ENCODE data around the gene TTLL6. TPM values are rescaled to one million over a fixed set of nuclear protein-coding genes. Genes with fewer than 3 reads are reported as not detected.
A peak's percentile ranks its signal among the peaks of the same experiment; 100 is the strongest.
"Not testable (repeated sequence)": the region's sequence is repeated elsewhere in the genome, so short reads cannot be mapped to it uniquely, and the experiment has no call there.

Gene TTLL6
- total RNA-seq, 1 experiment from 2014 or later = 0.29 TPM

GRCh38 chr17:48799069-48799723, 17.8 kb downstream of the TTLL6 start:
- Histone ChIP-seq H3K27me3 (ENCODE audit: low read length) (no peaks in the 10 kb centered on the region), H3K4me2 (ENCODE audit: low read length) (no peak overlapping the region), H2AFZ (ENCODE audit: low read length) (no peak overlapping the region), H3K9ac (ENCODE audit: low read length) (no peak overlapping the region), H3K4me1 (ENCODE audit: insufficient read depth, low read length) (peaks cover 14% of the 10 kb centered on the region), H3K9me2 (replicated peaks; ENCODE audit: low read length) (no peaks in the 10 kb centered on the region), H4K20me1 (ENCODE audit: low read length) (no peaks in the 10 kb centered on the region), H3K4me3 (ENCODE audit: low read length) (no peak overlapping the region), H3K9me3 (ENCODE audit: low read length) (no peaks in the 10 kb centered on the region), H3K79me2 (ENCODE audit: low read length) (no peaks in the 10 kb centered on the region), H3F3A (ENCODE audit: low read length, unreplicated experiment) (no peaks in the 10 kb centered on the region), H3K36me3 (ENCODE audit: low read depth, low read length) (no peaks in the 10 kb centered on the region), H3K27ac (ENCODE audit: low read length) (no peak overlapping the region)
- CTCF ChIA-PET = interaction anchor here (1.2 kb wide), 1 partner anchor 80 kb away, joined by 3 read pairs; no protein-coding TSS in a partner anchor
- BruUV-seq (replicated peaks) = no TSS peak
- TF ChIP-seq EZH2phosphoT487 (IDR thresholded peaks at IDR 0.05; ENCODE audit: borderline replicate concordance, low read length) = no peak
- no peak for TF ChIP-seq EZH2 (IDR thresholded peaks at IDR 0.05; ENCODE audit: low read length, unreplicated experiment)
- TF ChIP-seq, protein P1, sequence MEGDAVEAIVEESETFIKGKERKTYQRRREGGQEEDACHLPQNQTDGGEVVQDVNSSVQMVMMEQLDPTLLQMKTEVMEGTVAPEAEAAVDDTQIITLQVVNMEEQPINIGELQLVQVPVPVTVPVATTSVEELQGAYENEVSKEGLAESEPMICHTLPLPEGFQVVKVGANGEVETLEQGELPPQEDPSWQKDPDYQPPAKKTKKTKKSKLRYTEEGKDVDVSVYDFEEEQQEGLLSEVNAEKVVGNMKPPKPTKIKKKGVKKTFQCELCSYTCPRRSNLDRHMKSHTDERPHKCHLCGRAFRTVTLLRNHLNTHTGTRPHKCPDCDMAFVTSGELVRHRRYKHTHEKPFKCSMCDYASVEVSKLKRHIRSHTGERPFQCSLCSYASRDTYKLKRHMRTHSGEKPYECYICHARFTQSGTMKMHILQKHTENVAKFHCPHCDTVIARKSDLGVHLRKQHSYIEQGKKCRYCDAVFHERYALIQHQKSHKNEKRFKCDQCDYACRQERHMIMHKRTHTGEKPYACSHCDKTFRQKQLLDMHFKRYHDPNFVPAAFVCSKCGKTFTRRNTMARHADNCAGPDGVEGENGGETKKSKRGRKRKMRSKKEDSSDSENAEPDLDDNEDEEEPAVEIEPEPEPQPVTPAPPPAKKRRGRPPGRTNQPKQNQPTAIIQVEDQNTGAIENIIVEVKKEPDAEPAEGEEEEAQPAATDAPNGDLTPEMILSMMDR (conservative IDR thresholded peaks at IDR 0.05; ENCODE audit: low read depth, low read length) = no peak
- no peak for ATAC-seq
- POLR2A ChIA-PET (ENCODE audit: unreplicated experiment) = interaction anchor here (0.6 kb wide), 1 partner anchor 72 kb away, joined by 3 read pairs; no protein-coding TSS in a partner anchor
- no peak for DNase-seq
- intact Hi-C loops (cut with micrococcal nuclease) = no loop called here

GRCh38 chr17:48796163-48796522, 20.9 kb downstream of the TTLL6 start:
- POLR2A ChIA-PET (ENCODE audit: unreplicated experiment) = interaction anchor here (0.9 kb wide), 1 partner anchor 68 kb away, joined by 4 read pairs; the partner anchor contains the start of gene HOXB13
- ATAC-seq; H3K27ac ChIP-seq (ENCODE audit: low read length); H3K9me3 ChIP-seq (ENCODE audit: low read length); CTCF ChIA-PET; H3K4me3 ChIP-seq (ENCODE audit: low read length); DNase-seq; H3F3A ChIP-seq (ENCODE audit: low read length, unreplicated experiment); H4K20me1 ChIP-seq (ENCODE audit: low read length); H3K36me3 ChIP-seq (ENCODE audit: low read depth, low read length); H3K9ac ChIP-seq (ENCODE audit: low read length); H3K27me3 ChIP-seq (ENCODE audit: low read length); BruUV-seq (replicated peaks); intact Hi-C loops (cut with micrococcal nuclease); H3K79me2 ChIP-seq (ENCODE audit: low read length); H3K9me2 ChIP-seq (replicated peaks; ENCODE audit: low read length): not testable (repeated sequence)
- Histone ChIP-seq H2AFZ (ENCODE audit: low read length) (peak overlapping the region; percentile 64; the same call in 1 of the 2 replicates), H3K4me2 (ENCODE audit: low read length) (0 out of 2 replicates have a peak overlapping the region, but pooled peaks have one; percentile 8), H3K4me1 (ENCODE audit: insufficient read depth, low read length) (peaks cover 22% of the 10 kb centered on the region)

- Histone ChIP-seq H3K4me1 (ENCODE audit: insufficient read depth, low read length) (peaks cover 27% of the 10 kb centered on the region), H3K4me2 (ENCODE audit: low read length) (peak overlapping the region; percentile 8), H3K27ac (ENCODE audit: low read length) (no peak overlapping the region), H3K4me3 (ENCODE audit: low read length) (no peak overlapping the region), H3F3A (ENCODE audit: low read length, unreplicated experiment) (no peaks in the 10 kb centered on the region), H3K79me2 (ENCODE audit: low read length) (no peaks in the 10 kb centered on the region), H3K9me2 (replicated peaks; ENCODE audit: low read length) (no peaks in the 10 kb centered on the region), H3K9me3 (ENCODE audit: low read length) (no peaks in the 10 kb centered on the region), H3K27me3 (ENCODE audit: low read length) (no peaks in the 10 kb centered on the region), H2AFZ (ENCODE audit: low read length) (peak overlapping the region; percentile 64), H3K36me3 (ENCODE audit: low read depth, low read length) (no peaks in the 10 kb centered on the region), H3K9ac (ENCODE audit: low read length) (no peak overlapping the region), H4K20me1 (ENCODE audit: low read length) (no peaks in the 10 kb centered on the region)
- BruUV-seq (replicated peaks) = no TSS peak
- DNase-seq (peak; percentile 73), ATAC-seq (peak; percentile 20)
- POLR2A ChIA-PET (ENCODE audit: unreplicated experiment) = interaction anchor here (0.9 kb wide), 1 partner anchor 67 kb away, joined by 4 read pairs; the partner anchor contains the start of gene HOXB13
- intact Hi-C loops (cut with micrococcal nuclease) = no loop called here
- TF ChIP-seq EZH2 (IDR thresholded peaks at IDR 0.05; ENCODE audit: low read length, unreplicated experiment) (no peak), EZH2phosphoT487 (IDR thresholded peaks at IDR 0.05; ENCODE audit: borderline replicate concordance, low read length) (no peak)
- TF ChIP-seq, protein P1 (conservative IDR thresholded peaks at IDR 0.05; ENCODE audit: low read depth, low read length) = no peak
- CTCF ChIA-PET = interaction anchor here (0.5 to 0.8 kb wide), 2 partner anchors 67 to 192 kb away, joined by 3 to 5 read pairs; partner anchors contain the start of gene HOXB13
Measured at GRCh38 chr17:48795444-48796162, 21.4 kb downstream of the TTLL6 start.
